Measurements from ENCODE around the gene ITGA6. TPM values are rescaled to one million over a fixed set of nuclear protein-coding genes. Genes with fewer than 3 reads are reported as not detected.

The ITGA6 gene
- total RNA-seq, 1 experiment from 2014 or later = 75.9 TPM

GRCh38 chr2:172510548-172510947 is 83.2 kb downstream of the ITGA6 start:
- in situ Hi-C loops (cut with HindIII; ENCODE audit: low pct_unique_long_range_greater_than_20kb, low sequenced_read_pairs) = no loop called here
- TF ChIP-seq TCF7L2 (IDR thresholded peaks at IDR 0.05; ENCODE audit: low read depth, low read length) = no peak
- no peak for TF ChIP-seq CTCF (IDR thresholded peaks at IDR 0.05)
- TF ChIP-seq REST (IDR thresholded peaks at IDR 0.05; ENCODE audit: insufficient read depth in 1 of 2, low read depth in 2 of 2, low read length in 1 of 2) = no peak
- TF ChIP-seq POLR2AphosphoS5 (IDR thresholded peaks at IDR 0.05; ENCODE audit: low read depth, low read length) = no peak
- no peak for TF ChIP-seq SIN3A (IDR thresholded peaks at IDR 0.05; ENCODE audit: borderline replicate concordance, insufficient read depth, low read depth, low read length)
- DNase-seq (ENCODE audit: low read depth, low spot score) (no peak), ATAC-seq (no peak)
- Histone ChIP-seq H3K4me3 (ENCODE audit: low read depth in 2 of 2, low read length in 2 of 2) (no peak overlapping the region), H3K27ac (ENCODE audit: low read length) (no peak overlapping the region), H3K36me3 (ENCODE audit: control insufficient read depth, insufficient read depth, low read length) (no peaks in the 10 kb centered on the region), H3K4me1 (ENCODE audit: control insufficient read depth, insufficient read depth, low read length) (no peaks in the 10 kb centered on the region), H3K9me3 (ENCODE audit: control insufficient read depth, insufficient read depth, low read depth, low read length) (no peaks in the 10 kb centered on the region; the same call in 1 of the 2 replicates), H3K27me3 (ENCODE audit: control insufficient read depth, insufficient read depth, low read length) (no peaks in the 10 kb centered on the region)
- intact Hi-C loops (cut with micrococcal nuclease; ENCODE audit: unreplicated experiment) = no loop called here
- CTCF ChIA-PET = no interaction called here
- no TSS peak for BruUV-seq (replicated peaks)
- POLR2A ChIA-PET = no interaction called here

GRCh38 chr2:172512810-172513523 is 85.6 kb downstream of the ITGA6 start:
- Histone ChIP-seq H3K27ac (ENCODE audit: low read length) (no peak overlapping the region), H3K4me1 (ENCODE audit: control insufficient read depth, insufficient read depth, low read length) (no peaks in the 10 kb centered on the region), H3K4me3 (ENCODE audit: low read depth in 2 of 2, low read length in 2 of 2) (no peak overlapping the region), H3K9me3 (ENCODE audit: control insufficient read depth, insufficient read depth, low read depth, low read length) (no peaks in the 10 kb centered on the region; the same call in 1 of the 2 replicates), H3K36me3 (ENCODE audit: control insufficient read depth, insufficient read depth, low read length) (no peaks in the 10 kb centered on the region), H3K27me3 (ENCODE audit: control insufficient read depth, insufficient read depth, low read length) (no peaks in the 10 kb centered on the region)
- ChIA-PET CTCF (no interaction called here), POLR2A (no interaction called here)
- DNase-seq (ENCODE audit: low read depth, low spot score) (no peak), ATAC-seq (no peak)
- intact Hi-C loops (cut with micrococcal nuclease; ENCODE audit: unreplicated experiment) (no loop called here), in situ Hi-C loops (cut with HindIII; ENCODE audit: low pct_unique_long_range_greater_than_20kb, low sequenced_read_pairs) (no loop called here)
- TF ChIP-seq REST (IDR thresholded peaks at IDR 0.05; ENCODE audit: insufficient read depth in 1 of 2, low read depth in 2 of 2, low read length in 1 of 2) (no peak), POLR2AphosphoS5 (IDR thresholded peaks at IDR 0.05; ENCODE audit: low read depth, low read length) (no peak), TCF7L2 (IDR thresholded peaks at IDR 0.05; ENCODE audit: low read depth, low read length) (no peak), CTCF (IDR thresholded peaks at IDR 0.05) (no peak), SIN3A (IDR thresholded peaks at IDR 0.05; ENCODE audit: borderline replicate concordance, insufficient read depth, low read depth, low read length) (no peak)
- BruUV-seq (replicated peaks) = no TSS peak
